CD14-positive monocyte (primary cell): Measurements from ENCODE around the gene LAG3. TPM values are rescaled to one million over a fixed set of nuclear protein-coding genes. Genes with fewer than 3 reads are reported as not detected.

Experiments
- DNase-seq, 3 donors: peaks; one replicate each; pipeline ENCODE4 v3.0.0-alpha.2; 2011 to 2022
- H2AFZ ChIP-seq: 2 replicates; pipeline ENCODE4 v1.6.0; 2012; ENCODE audit warnings: mild to moderate bottlenecking, low read depth, low read length, inconsistent platforms; ENCODE audit not compliant: insufficient read depth, poor library complexity, severe bottlenecking
- H3K27ac ChIP-seq, 2 donors: 1 replicate in 1 of 2; 2 replicates in 1 of 2; pipeline ENCODE4 v1.5.1; 2012 to 2013; ENCODE audit warnings: low read length in 2 of 2, control low read depth in 1 of 2, inconsistent platforms in 1 of 2, low read depth in 1 of 2, mild to moderate bottlenecking in 1 of 2
- H3K27me3 ChIP-seq, 2 donors: one replicate each; pipeline versions ENCODE4 v1.6.0 to v1.6.1; 2011 to 2013; ENCODE audit warnings: low read length in 2 of 2; ENCODE audit not compliant: control insufficient read depth in 2 of 2, insufficient read depth in 2 of 2
- H3K36me3 ChIP-seq, 2 donors: replicated peaks in 1 of 2; 1 replicate in 1 of 2; 2 replicates in 1 of 2; pipeline versions ENCODE4 v1.5.1 to v1.6.1; 2012 to 2013; ENCODE audit warnings: low read length in 2 of 2, control low read depth in 1 of 2, inconsistent platforms in 1 of 2, mild to moderate bottlenecking in 1 of 2; ENCODE audit not compliant: insufficient read depth in 2 of 2, control insufficient read depth in 1 of 2
- H3K4me1 ChIP-seq, 2 donors: 1 replicate in 1 of 2; 2 replicates in 1 of 2; pipeline versions ENCODE4 v1.5.1 to v1.6.1; 2012 to 2013; ENCODE audit warnings: low read length in 2 of 2, control low read depth in 1 of 2, inconsistent platforms in 1 of 2, mild to moderate bottlenecking in 1 of 2, moderate library complexity in 1 of 2; ENCODE audit not compliant: insufficient read depth in 2 of 2, control insufficient read depth in 1 of 2
- H3K4me2 ChIP-seq: replicated peaks from 2 replicates; pipeline ENCODE3; 2012; ENCODE audit warnings: low read length, moderate library complexity, mild to moderate bottlenecking; ENCODE audit not compliant: poor library complexity, severe bottlenecking; ENCODE audit errors: extremely low read depth
- H3K4me3 ChIP-seq, 3 experiments: fragments of 200-600 bp in 1 of 3; sonication (generic) in 1 of 3; replicated peaks in 1 of 3; 1 replicate in 2 of 3; 2 replicates in 1 of 3; pipeline ENCODE4 v1.5.1; 2011 to 2013; ENCODE audit warnings: low read length in 3 of 3, mild to moderate bottlenecking in 3 of 3, control low read depth in 2 of 3, low read depth in 2 of 3, inconsistent platforms in 1 of 3, moderate library complexity in 1 of 3
- H3K79me2 ChIP-seq: 2 replicates; pipeline ENCODE4 v1.6.0; 2012; ENCODE audit warnings: mild to moderate bottlenecking, control low read depth, inconsistent platforms, low read length, moderate library complexity; ENCODE audit not compliant: insufficient read depth
- H3K9ac ChIP-seq: 2 replicates; pipeline ENCODE4 v1.6.0; 2017; ENCODE audit warnings: low read length, mild to moderate bottlenecking; ENCODE audit not compliant: insufficient read depth, poor library complexity, severe bottlenecking
- H3K9me3 ChIP-seq, 2 donors: replicated peaks in 1 of 2; 1 replicate in 1 of 2; 2 replicates in 1 of 2; pipeline versions ENCODE4 v1.5.1 to v1.6.1; 2012 to 2013; ENCODE audit warnings: low read length in 2 of 2, control low read depth in 1 of 2; ENCODE audit not compliant: control insufficient read depth in 1 of 2, insufficient read depth in 1 of 2
- H4K20me1 ChIP-seq: 2 replicates; pipeline ENCODE4 v1.6.0; 2012; ENCODE audit warnings: mild to moderate bottlenecking, low read length, control low read depth, moderate library complexity; ENCODE audit not compliant: insufficient read depth
- H3K27ac Mint-ChIP-seq, 7 donors: one replicate each; pipeline ENCODE4 v1.8.0; 2020; ENCODE audit warnings: mild to moderate bottlenecking in 7 of 7, mixed read lengths in 7 of 7, moderate library complexity in 6 of 7, inconsistent platforms in 2 of 7
- H3K27me3 Mint-ChIP-seq, 3 donors: one replicate each; pipeline ENCODE4 v1.8.0; 2021 to 2022; ENCODE audit warnings: low read depth in 3 of 3, mild to moderate bottlenecking in 3 of 3, mixed read lengths in 3 of 3, moderate library complexity in 3 of 3, inconsistent platforms in 1 of 3
- H3K36me3 Mint-ChIP-seq, 2 donors: one replicate each; pipeline ENCODE4 v1.8.0; 2020; ENCODE audit warnings: mixed read lengths in 2 of 2, inconsistent platforms in 1 of 2, mild to moderate bottlenecking in 1 of 2
- H3K4me1 Mint-ChIP-seq: one replicate; pipeline ENCODE4 v1.8.0; 2020; ENCODE audit warnings: mild to moderate bottlenecking, mixed read lengths
- H3K4me3 Mint-ChIP-seq, 2 donors: one replicate each; pipeline ENCODE4 v1.8.0; 2020; ENCODE audit warnings: mild to moderate bottlenecking in 2 of 2, mixed read lengths in 2 of 2, moderate library complexity in 1 of 2
- H3K9me3 Mint-ChIP-seq, 7 donors: one replicate each; pipeline ENCODE4 v1.8.0; 2020 to 2022; ENCODE audit warnings: mixed read lengths in 7 of 7, mild to moderate bottlenecking in 6 of 7, moderate library complexity in 6 of 7, inconsistent platforms in 2 of 7
- CTCF ChIP-seq: fragments of 200-600 bp; IDR thresholded peaks from one replicate; pipeline ENCODE4 v1.8.0; 2022; ENCODE audit warnings: antibody characterized with exemption, mild to moderate bottlenecking
- whole genome bisulfite sequencing: methylation state at CpG from one replicate; pipeline ENCODE4 v1.1.5; 2013; ENCODE audit warnings: missing lambda C conversion rate; ENCODE audit not compliant: insufficient coverage; 5-methylcytosine and 5-hydroxymethylcytosine counted together
- intact Hi-C, 2 donors: fragments of 100-400 bp; cut with micrococcal nuclease; formaldehyde crosslinking; loops; one replicate each; pipeline versions ENCODE4 v1.15.0 to v1.15.1; 2023
- polyA plus RNA-seq, 3 donors: library from polyadenylated mRNA; depleted of rRNA in 1 of 3; unstranded in 2 of 3; stranded (reverse) in 1 of 3; fragments of 300-500 nt in 2 of 3; fragments of >200 nt in 1 of 3; fragmentation: Illumina TruSeq in 2 of 3; gene quantifications; 1 replicate in 2 of 3; 2 replicates in 1 of 3; pipeline ENCODE4 v1.2.3, GENCODE V29; 2012 to 2021

Gene LAG3
- polyA plus RNA-seq, 3 donors = 0.04 TPM; not detected in 2

DNA sequence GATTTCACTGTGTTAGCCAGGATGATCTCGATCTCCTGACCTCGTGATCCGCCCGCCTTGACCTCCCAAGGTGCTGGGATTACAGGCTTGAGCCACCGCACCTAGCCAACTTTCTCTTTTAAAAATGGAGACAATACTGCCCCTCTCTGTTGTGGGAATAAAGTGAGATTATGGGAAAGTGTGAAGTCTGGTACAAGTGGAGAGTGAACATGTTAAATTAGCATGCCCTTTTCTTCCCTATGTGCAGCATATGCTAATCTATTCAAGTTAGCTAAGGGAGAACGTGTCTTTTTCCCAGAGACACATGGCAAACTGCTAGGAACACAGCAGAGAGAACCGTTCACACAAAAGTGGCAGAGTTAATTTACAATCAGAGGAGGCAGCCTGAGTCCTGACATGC lies 47.0 kb upstream of the LAG3 start:
- no peak for TF ChIP-seq CTCF

GRCh38 chr12:6729186-6729585 lies 43.1 kb upstream of the LAG3 start:
- Histone ChIP-seq H4K20me1 (peaks cover 5% of the 10 kb centered on the region), H3K27ac (no peak overlapping the region), H3K4me1 (peaks cover 8 to 9% of the 10 kb centered on the region in 2 donors), H2AFZ (no peak overlapping the region), H3K9ac (no peak overlapping the region), H3K36me3 (peaks cover 56 to 75% of the 10 kb centered on the region in 2 donors), H3K4me2 (no peak overlapping the region), H3K9me3 (no peaks in the 10 kb centered on the region), H3K79me2 (peaks cover 19% of the 10 kb centered on the region), H3K4me3 (no peak overlapping the region), H3K27me3 (no peaks in the 10 kb centered on the region)
- WGBS = 97% methylated on average over 15 of the region's 18 CpGs
- Mint-ChIP-seq H3K4me3 (no peak overlapping the region), H3K27ac (peak overlapping the region in 1 of 7 donors; percentile 10), H3K4me1 (peaks cover 8% of the 10 kb centered on the region), H3K27me3 (peaks cover 0 to 2% (median 0%) of the 10 kb centered on the region in 3 donors), H3K9me3 (no peaks in the 10 kb centered on the region), H3K36me3 (peaks cover 58 to 84% of the 10 kb centered on the region in 2 donors)
- intact Hi-C loops = loop anchor here in 1 of 2 donors (10.0 kb wide), 1 partner anchor 64 kb away; the partner anchor contains the start of gene ING4
- no peak for TF ChIP-seq CTCF
- DNase-seq = no peak

More for the DNA sequence above, 47.0 kb upstream of the LAG3 start:
- peaks cover 14 to 17% of the 10 kb centered on the region in 2 donors for H3K4me1 ChIP-seq
- H3K9ac ChIP-seq = no peak overlapping the region
- Mint-ChIP-seq H3K27ac (peak overlapping the region in 1 of 7 donors; percentile 64), H3K9me3 (no peaks in the 10 kb centered on the region), H3K27me3 (peaks cover 0 to 3% (median 1%) of the 10 kb centered on the region in 3 donors), H3K4me1 (peaks cover 18% of the 10 kb centered on the region), H3K36me3 (peaks cover 40 to 47% of the 10 kb centered on the region in 2 donors), H3K4me3 (no peak overlapping the region)
- no peaks in the 10 kb centered on the region for H3K9me3 ChIP-seq
- no peak overlapping the region for H3K4me3 ChIP-seq
- intact Hi-C loops = loop anchor here (2.0 to 10.0 kb wide), 2 partner anchors 61 to 63 kb away; partner anchors contain the start of gene ING4 (in 2 of the 2)
- H3K36me3 ChIP-seq = peaks cover 32 to 42% of the 10 kb centered on the region in 2 donors
- no peaks in the 10 kb centered on the region for H3K27me3 ChIP-seq
- no peak overlapping the region for H3K4me2 ChIP-seq
- no peak for DNase-seq
- no peak overlapping the region for H2AFZ ChIP-seq
- WGBS = 100% methylated on average over 3 of the region's 7 CpGs
- H3K79me2 ChIP-seq = peaks cover 19% of the 10 kb centered on the region
- H4K20me1 ChIP-seq = peaks cover 5% of the 10 kb centered on the region
- no peak overlapping the region for H3K27ac ChIP-seq
